ENCODE data around the gene GIPC2. TPM values are rescaled to one million over a fixed set of nuclear protein-coding genes. Genes with fewer than 3 reads are reported as not detected.

The GIPC2 gene
- total RNA-seq, 2 donors from 2014 or later, result 0.79 to 2.1 TPM

GRCh38 chr1:78094639-78095038 lies 48.9 kb downstream of the GIPC2 start:
- Histone ChIP-seq H3K27me3 (ENCODE audit: control insufficient read depth, insufficient read depth, low read length, poor library complexity, severe bottlenecking) (no peaks in the 10 kb centered on the region), H3K4me3 (ENCODE audit: low read length) (no peak overlapping the region), H3K9me3 (ENCODE audit: control insufficient read depth, low read length) (no peaks in the 10 kb centered on the region), H3K36me3 (ENCODE audit: control insufficient read depth, insufficient read depth, low read length) (no peaks in the 10 kb centered on the region), H3K9ac (ENCODE audit: extremely low read depth, low read length, poor library complexity, severe bottlenecking) (no peak overlapping the region), H3K4me1 (ENCODE audit: control insufficient read depth, insufficient read depth, low read length) (no peaks in the 10 kb centered on the region), H3K27ac (ENCODE audit: low read depth, low read length) (no peak overlapping the region)
- Mint-ChIP-seq H3K27me3 (ENCODE audit: insufficient read depth) (no peaks in the 10 kb centered on the region), H3K4me1 (peaks cover 13% of the 10 kb centered on the region), H3K9me3 (no peaks in the 10 kb centered on the region), H3K36me3 (ENCODE audit: low read depth) (no peaks in the 10 kb centered on the region), H3K4me3 (no peak overlapping the region), H3K27ac (no peak overlapping the region)
- DNase-seq, result no peak
- 71% methylated on average over 1 of the region's 1 CpG; no CpG with 5 or more reads in 1 of the 2 experiments for WGBS, 2 experiments (ENCODE audit: insufficient coverage in 1 of 2, insufficient read length in 1 of 2)
- no peak for TF ChIP-seq CTCF (conservative IDR thresholded peaks at IDR 0.05)

GRCh38 chr1:78095593-78095992 lies 49.8 kb downstream of the GIPC2 start:
- H3K36me3 ChIP-seq (ENCODE audit: control insufficient read depth, insufficient read depth, low read length), result no peaks in the 10 kb centered on the region
- H3K36me3 Mint-ChIP-seq (ENCODE audit: low read depth), result no peaks in the 10 kb centered on the region
- H3K4me3 ChIP-seq (ENCODE audit: low read length), result no peak overlapping the region
- no peak overlapping the region for H3K27ac ChIP-seq (ENCODE audit: low read depth, low read length)
- H3K27me3 Mint-ChIP-seq (ENCODE audit: insufficient read depth), result no peaks in the 10 kb centered on the region
- DNase-seq, result no peak
- TF ChIP-seq CTCF (conservative IDR thresholded peaks at IDR 0.05), result no peak
- H3K27me3 ChIP-seq (ENCODE audit: control insufficient read depth, insufficient read depth, low read length, poor library complexity, severe bottlenecking), result no peaks in the 10 kb centered on the region
- no peak overlapping the region for H3K27ac Mint-ChIP-seq
- no peaks in the 10 kb centered on the region for H3K9me3 ChIP-seq (ENCODE audit: control insufficient read depth, low read length)
- H3K9me3 Mint-ChIP-seq, result no peaks in the 10 kb centered on the region
- 82 to 100% methylated on average over 1 to 2 of the region's 2 CpGs for WGBS, 2 experiments (ENCODE audit: insufficient coverage in 1 of 2, insufficient read length in 1 of 2)
- H3K4me1 Mint-ChIP-seq, result peaks cover 13% of the 10 kb centered on the region
- no peaks in the 10 kb centered on the region for H3K4me1 ChIP-seq (ENCODE audit: control insufficient read depth, insufficient read depth, low read length)
- no peak overlapping the region for H3K9ac ChIP-seq (ENCODE audit: extremely low read depth, low read length, poor library complexity, severe bottlenecking)
- no peak overlapping the region for H3K4me3 Mint-ChIP-seq

- no peaks in the 10 kb centered on the region for H3K36me3 Mint-ChIP-seq (ENCODE audit: low read depth)
Observed at GRCh38 chr1:78096017-78096416, 50.3 kb downstream of the GIPC2 start.

More at GRCh38 chr1:78096017-78096416, 50.3 kb downstream of the GIPC2 start:
- Histone ChIP-seq H3K36me3 (ENCODE audit: control insufficient read depth, insufficient read depth, low read length) (no peaks in the 10 kb centered on the region), H3K9ac (ENCODE audit: extremely low read depth, low read length, poor library complexity, severe bottlenecking) (no peak overlapping the region), H3K9me3 (ENCODE audit: control insufficient read depth, low read length) (no peaks in the 10 kb centered on the region), H3K27me3 (ENCODE audit: control insufficient read depth, insufficient read depth, low read length, poor library complexity, severe bottlenecking) (no peaks in the 10 kb centered on the region), H3K27ac (ENCODE audit: low read depth, low read length) (no peak overlapping the region), H3K4me1 (ENCODE audit: control insufficient read depth, insufficient read depth, low read length) (no peaks in the 10 kb centered on the region), H3K4me3 (ENCODE audit: low read length) (no peak overlapping the region)
- no peak for TF ChIP-seq CTCF (conservative IDR thresholded peaks at IDR 0.05)
- H3K27ac Mint-ChIP-seq, result no peak overlapping the region
- peaks cover 13% of the 10 kb centered on the region for H3K4me1 Mint-ChIP-seq
- H3K9me3 Mint-ChIP-seq, result no peaks in the 10 kb centered on the region
- no peaks in the 10 kb centered on the region for H3K27me3 Mint-ChIP-seq (ENCODE audit: insufficient read depth)
- no peak for DNase-seq
- H3K4me3 Mint-ChIP-seq, result no peak overlapping the region

Data from endodermal cell (in vitro differentiated cells).